NCI-H2081 treated with DMSO at 0.1 percent for 48 hours (cell line): ENCODE results near the gene ETS2.

ENCODE experiments used
- DNase-seq: peaks from one replicate; lab custom pipeline; 2025; lab: John Stamatoyannopoulos, UW

The ETS2 gene

GRCh38 chr21:38805328-38806152 is at the start of gene ETS2:
Gene ETS2, plus strand, starts transcription at chr21:38805929. Its CDS starts 4,106 bp downstream, at chr21:38810035.
- DNase-seq = peak; percentile 60

- DNase-seq = no peak
These were observed 49.0 kb upstream of the ETS2 start for GRCh38 chr21:38756746-38757145.

- no peak for DNase-seq
These were observed 47.1 kb upstream of the ETS2 start for GRCh38 chr21:38758501-38759214.

- no peak for DNase-seq
These were observed 46.3 kb upstream of the ETS2 start for GRCh38 chr21:38759413-38759812.

- no peak for DNase-seq
These were observed 45.5 kb upstream of the ETS2 start for GRCh38 chr21:38760017-38760761.

GRCh38 chr21:38760762-38761155 is 45.0 kb upstream of the ETS2 start:
- DNase-seq = no peak

- no peak for DNase-seq
These were observed 44.2 kb upstream of the ETS2 start for GRCh38 chr21:38761531-38761930.

GRCh38 chr21:38765056-38765455 is 40.7 kb upstream of the ETS2 start:
- DNase-seq = no peak

GRCh38 chr21:38766987-38767722 is 38.6 kb upstream of the ETS2 start:
- DNase-seq = no peak

GRCh38 chr21:38768471-38769063 is 37.2 kb upstream of the ETS2 start:
- no peak for DNase-seq

GRCh38 chr21:38769191-38769780 is 36.4 kb upstream of the ETS2 start:
- no peak for DNase-seq

GRCh38 chr21:38770660-38771059 is 35.1 kb upstream of the ETS2 start:
- no peak for DNase-seq

- no peak for DNase-seq
These were observed 34.2 kb upstream of the ETS2 start for GRCh38 chr21:38771536-38771935.

- no peak for DNase-seq
These were observed 33.1 kb upstream of the ETS2 start for GRCh38 chr21:38772646-38773045.

GRCh38 chr21:38773099-38774061 is 32.3 kb upstream of the ETS2 start:
- no peak for DNase-seq

GRCh38 chr21:38774152-38774551 is 31.6 kb upstream of the ETS2 start:
- DNase-seq = no peak

- no peak for DNase-seq
These were observed 31.0 kb upstream of the ETS2 start for GRCh38 chr21:38774586-38775285.

- DNase-seq = no peak
These were observed 30.0 kb upstream of the ETS2 start for GRCh38 chr21:38775733-38776132.

- DNase-seq = no peak
These were observed 28.7 kb upstream of the ETS2 start for GRCh38 chr21:38777015-38777414.
